ENCODE data around the gene PPP1R9B. TPM values are rescaled to one million over a fixed set of nuclear protein-coding genes. Genes with fewer than 3 reads are reported as not detected.

Gene PPP1R9B
- total RNA-seq, 1 experiment from 2014 or later, result 23.0 TPM

DNA sequence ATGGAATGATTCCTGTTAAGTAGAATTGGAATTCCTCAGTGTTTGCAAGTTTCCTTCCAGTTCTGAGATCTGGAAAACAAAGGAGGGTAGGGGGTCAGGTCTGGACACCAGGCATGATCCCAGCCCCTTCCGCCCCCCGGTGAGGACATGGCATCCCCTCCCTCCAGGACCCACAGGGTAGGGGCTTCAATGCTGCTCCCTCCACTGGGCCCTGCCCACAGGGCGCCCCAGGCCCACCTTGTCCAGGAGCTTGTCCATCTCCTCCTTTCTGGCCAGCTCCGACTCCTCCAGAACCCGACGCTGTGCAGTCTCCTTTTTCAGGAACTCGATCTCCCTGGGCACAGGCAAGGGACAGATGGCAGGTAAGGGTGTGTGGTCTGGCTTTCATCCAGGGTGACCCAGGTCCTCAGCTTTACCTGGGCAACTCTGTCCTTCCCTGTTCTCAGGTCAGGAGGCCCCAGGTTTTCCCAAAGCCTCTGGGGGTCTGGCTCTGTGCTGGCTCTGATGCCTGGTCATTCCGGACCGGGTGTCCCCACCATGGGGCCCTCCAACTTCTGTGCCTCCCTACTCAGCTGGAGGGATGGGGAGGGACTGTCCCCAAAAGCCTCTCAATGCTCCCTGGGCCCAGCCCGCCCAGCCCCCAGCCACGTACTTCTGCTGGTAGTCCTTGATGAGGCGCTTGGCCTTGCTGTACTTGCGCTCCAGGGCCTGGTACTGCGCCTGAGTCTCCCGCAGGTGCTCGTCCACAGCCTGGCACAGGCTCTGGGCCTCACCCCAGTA lies 15.0 kb downstream of the PPP1R9B start:
- Histone ChIP-seq H2AK5ac (ENCODE audit: insufficient read length, low read length) (no peak overlapping the region), H3K4ac (ENCODE audit: low read depth, low read length) (no peak overlapping the region), H2BK15ac (ENCODE audit: low read depth, low read length) (no peak overlapping the region), H2AFZ (ENCODE audit: low read length) (no peak overlapping the region), H3K9ac (ENCODE audit: extremely low read depth, insufficient read length, low read length) (no peak overlapping the region), H3K4me1 (ENCODE audit: insufficient read depth, low read length) (peaks cover 5% of the 10 kb centered on the region; the same call in 1 of the 2 replicates), H2BK12ac (ENCODE audit: insufficient read length, low read depth, low read length) (no peak overlapping the region), H3K4me2 (ENCODE audit: insufficient read depth, insufficient read length, low read length) (no peak overlapping the region), H4K91ac (ENCODE audit: insufficient read length, low read depth, low read length) (no peak overlapping the region), H3K18ac (ENCODE audit: insufficient read length, low read depth, low read length) (no peak overlapping the region), H3K79me1 (ENCODE audit: insufficient read depth, low read depth, low read length, poor library complexity, severe bottlenecking) (no peaks in the 10 kb centered on the region), H2BK120ac (ENCODE audit: low read depth, low read length, poor library complexity, severe bottlenecking) (no peak overlapping the region), H4K5ac (ENCODE audit: insufficient read length, low read depth, low read length) (no peak overlapping the region), H3K27me3 (ENCODE audit: insufficient read depth, low read length) (no peaks in the 10 kb centered on the region; the same call in 1 of the 2 replicates), H3T11ph (ENCODE audit: low read length) (no peak overlapping the region), H4K20me1 (ENCODE audit: control insufficient read depth, insufficient read depth, insufficient read length) (peaks cover 2% of the 10 kb centered on the region), H3K56ac (ENCODE audit: insufficient read length, low read depth, low read length) (no peak overlapping the region), H3K23ac (ENCODE audit: insufficient read length, low read depth, low read length) (no peak overlapping the region), H2BK20ac (ENCODE audit: low read depth, low read length, poor library complexity, severe bottlenecking) (no peak overlapping the region), H4K8ac (replicated peaks; ENCODE audit: insufficient read length, low read depth, low read length) (no peak overlapping the region), H2BK5ac (ENCODE audit: insufficient read length, low read length) (no peak overlapping the region), H3K23me2 (ENCODE audit: insufficient read length, low read depth, low read length, poor library complexity, severe bottlenecking) (peaks cover 4% of the 10 kb centered on the region), H3K9me3 (ENCODE audit: control insufficient read depth, low read depth, low read length) (no peaks in the 10 kb centered on the region), H3K79me2 (ENCODE audit: insufficient read depth, low read length) (no peaks in the 10 kb centered on the region), H3K14ac (ENCODE audit: insufficient read depth, low read length) (no peak overlapping the region), H3K27ac (ENCODE audit: insufficient read length, low read depth, low read length) (no peak overlapping the region)
- peaks cover 21% of the 10 kb centered on the region for H3K27me3 Mint-ChIP-seq (ENCODE audit: low read depth)
- peaks cover 14 to 47% (median 39%) of the 10 kb centered on the region in 3 experiments; a peak in 6 of 7 replicates for H3K36me3 Mint-ChIP-seq (ENCODE audit: insufficient read depth in 1 of 3, low read depth in 3 of 3)
- WGBS (ENCODE audit: extremely low coverage, insufficient read length, low lambda C conversion rate), result no CpG with 5 or more reads among the region's 16 CpGs
- TF ChIP-seq, protein P1, sequence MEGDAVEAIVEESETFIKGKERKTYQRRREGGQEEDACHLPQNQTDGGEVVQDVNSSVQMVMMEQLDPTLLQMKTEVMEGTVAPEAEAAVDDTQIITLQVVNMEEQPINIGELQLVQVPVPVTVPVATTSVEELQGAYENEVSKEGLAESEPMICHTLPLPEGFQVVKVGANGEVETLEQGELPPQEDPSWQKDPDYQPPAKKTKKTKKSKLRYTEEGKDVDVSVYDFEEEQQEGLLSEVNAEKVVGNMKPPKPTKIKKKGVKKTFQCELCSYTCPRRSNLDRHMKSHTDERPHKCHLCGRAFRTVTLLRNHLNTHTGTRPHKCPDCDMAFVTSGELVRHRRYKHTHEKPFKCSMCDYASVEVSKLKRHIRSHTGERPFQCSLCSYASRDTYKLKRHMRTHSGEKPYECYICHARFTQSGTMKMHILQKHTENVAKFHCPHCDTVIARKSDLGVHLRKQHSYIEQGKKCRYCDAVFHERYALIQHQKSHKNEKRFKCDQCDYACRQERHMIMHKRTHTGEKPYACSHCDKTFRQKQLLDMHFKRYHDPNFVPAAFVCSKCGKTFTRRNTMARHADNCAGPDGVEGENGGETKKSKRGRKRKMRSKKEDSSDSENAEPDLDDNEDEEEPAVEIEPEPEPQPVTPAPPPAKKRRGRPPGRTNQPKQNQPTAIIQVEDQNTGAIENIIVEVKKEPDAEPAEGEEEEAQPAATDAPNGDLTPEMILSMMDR (conservative IDR thresholded peaks at IDR 0.05), result no peak
- no peaks in the 10 kb centered on the region; a peak in 1 of 5 replicates for H3K9me3 Mint-ChIP-seq
- DNase-seq, result no peak
- peaks cover 26 to 42% of the 10 kb centered on the region in 2 experiments for H3K4me1 Mint-ChIP-seq
- no peak overlapping the region for H3K4me3 Mint-ChIP-seq
- H3K27ac Mint-ChIP-seq, result no peak overlapping the region; a peak in 1 of 7 replicates
